Transverse colon (tissue), 4 donors: Measurements from ENCODE around the gene CUL2. TPM values are rescaled to one million over a fixed set of nuclear protein-coding genes. Genes with fewer than 3 reads are reported as not detected.
"Not testable (repeated sequence)": the region's sequence is repeated elsewhere in the genome, so short reads cannot be mapped to it uniquely, and the experiment has no call there.

Experiments
- DNase-seq: peaks from one replicate; pipeline ENCODE4 v3.0.0-alpha.2; 2019
- H3K27ac ChIP-seq, 4 donors: fragments of 200-600 bp; sonication (generic); 2 replicates each; pipeline ENCODE4 v1.5.1; 2016 to 2018; ENCODE audit warnings: inconsistent platforms in 4 of 4
- H3K27me3 ChIP-seq: fragments of 200-600 bp; sonication (generic); 2 replicates; pipeline ENCODE4 v1.5.1; 2017; ENCODE audit warnings: inconsistent platforms
- H3K36me3 ChIP-seq, 4 donors: fragments of 200-600 bp; sonication (generic); 2 replicates each; pipeline ENCODE4 v1.5.1; 2017 to 2019; ENCODE audit warnings: inconsistent platforms in 4 of 4
- H3K4me1 ChIP-seq, 4 donors: fragments of 200-600 bp; sonication (generic); 2 replicates each; pipeline ENCODE4 v1.5.1; 2017 to 2020; ENCODE audit warnings: inconsistent platforms in 4 of 4
- H3K4me3 ChIP-seq, 4 donors: fragments of 200-600 bp; sonication (generic); 1 replicate in 1 of 4; 2 replicates in 3 of 4; pipeline versions ENCODE4 v1.5.1 to v1.6.1; 2017 to 2019; ENCODE audit warnings: inconsistent platforms in 4 of 4
- H3K9me3 ChIP-seq, 2 donors: fragments of 200-600 bp; sonication (generic); 2 replicates each; pipeline ENCODE4 v1.5.1; 2017 to 2019; ENCODE audit warnings: inconsistent platforms in 2 of 2
- CTCF ChIP-seq, 5 experiments: fragments of 200-600 bp in 3 of 5; fragments of 450-650 bp in 2 of 5; sonication (generic) in 3 of 5; IDR thresholded peaks; 1 replicate in 2 of 5; 2 replicates in 3 of 5; pipeline ENCODE4 v1.5.1; 2016 to 2017; ENCODE audit warnings: antibody characterized with exemption in 5 of 5, inconsistent platforms in 3 of 5, mild to moderate bottlenecking in 2 of 5, moderate library complexity in 1 of 5
- EP300 ChIP-seq: sonication (generic); formaldehyde crosslinking; IDR thresholded peaks from one replicate; pipeline ENCODE4 v1.6.1; 2017; ENCODE audit warnings: antibody characterized with exemption, low read depth
- POLR2A ChIP-seq: fragments of 450-650 bp; IDR thresholded peaks from one replicate; pipeline ENCODE4 v1.6.1; 2016; ENCODE audit warnings: antibody characterized with exemption, mild to moderate bottlenecking, moderate library complexity
- POLR2AphosphoS5 ChIP-seq, 3 donors: sonication (generic); formaldehyde crosslinking; IDR thresholded peaks; one replicate each; pipeline ENCODE4 v1.6.1; 2016; ENCODE audit warnings: antibody characterized with exemption in 3 of 3
- WGBS, 2 donors: methylation state at CpG; one replicate each; pipeline ENCODE4 v1.1.5; 2018; ENCODE audit warnings: low coverage in 1 of 2; 5-methylcytosine and 5-hydroxymethylcytosine counted together
- in situ Hi-C, 4 donors: fragments of 200-750 bp; cut with MboI; loops; one replicate each; pipeline versions ENCODE4 v1.15.0 to v1.15.1; 2017; ENCODE audit warnings: low sequenced_read_pairs in 3 of 4, low pct_ligation_motif_present in 1 of 4, low pct_unique_long_range_greater_than_20kb in 1 of 4
- intact Hi-C: fragments of 100-400 bp; cut with DNase I; formaldehyde crosslinking; loops from one replicate; pipeline ENCODE4 v1.15.1; 2023; ENCODE audit warnings: low total_unique reads
- total RNA-seq, 4 donors: library from RNA; depleted of rRNA; stranded (reverse); fragments of >200 nt; gene quantifications; one replicate each; pipeline ENCODE4 v1.1.0, GENCODE V29; 2016

The CUL2 gene
- total RNA-seq, 4 donors from 2014 or later, result 6.0 to 15.4 (median 11.5) TPM

GRCh38 chr10:34985146-34985545, 105.0 kb downstream of the CUL2 start:
- H3K27me3 ChIP-seq, result no peaks in the 10 kb centered on the region
- TF ChIP-seq CTCF (IDR thresholded peaks at IDR 0.05) (no peak), POLR2AphosphoS5 (IDR thresholded peaks at IDR 0.05) (no peak), POLR2A (no peak), EP300 (no peak)
- no peak overlapping the region for H3K27ac ChIP-seq
- DNase-seq, result no peak
- no peaks in the 10 kb centered on the region for H3K4me1 ChIP-seq
- in situ Hi-C loops, result loop anchor here (25.0 kb wide), 3 partner anchors 227 to 323 kb away; no protein-coding TSS in a partner anchor
- no peak overlapping the region for H3K4me3 ChIP-seq
- no peaks in the 10 kb centered on the region for H3K36me3 ChIP-seq
- peaks cover 12 to 13% of the 10 kb centered on the region in 2 donors for H3K9me3 ChIP-seq
- intact Hi-C loops, result no loop called here
- 100% methylated on average over 2 of the region's 2 CpGs for WGBS, 2 donors

- 81 to 90% methylated on average over 2 of the region's 2 CpGs for WGBS, 2 donors
- Histone ChIP-seq H3K4me3 (no peak overlapping the region), H3K27me3 (no peaks in the 10 kb centered on the region), H3K36me3 (no peaks in the 10 kb centered on the region), H3K27ac (no peak overlapping the region), H3K9me3 (peaks cover 12 to 13% of the 10 kb centered on the region in 2 donors), H3K4me1 (no peaks in the 10 kb centered on the region)
- DNase-seq, result no peak
- intact Hi-C loops, result no loop called here
- in situ Hi-C loops, result loop anchor here (25.0 kb wide), 3 partner anchors 230 to 320 kb away; no protein-coding TSS in a partner anchor
- TF ChIP-seq POLR2A (no peak), CTCF (IDR thresholded peaks at IDR 0.05) (no peak), EP300 (no peak), POLR2AphosphoS5 (IDR thresholded peaks at IDR 0.05) (no peak)
Observed at GRCh38 chr10:34981844-34982243, 108.3 kb downstream of the CUL2 start.

GRCh38 chr10:34979938-34980337, 110.2 kb downstream of the CUL2 start:
- in situ Hi-C loops (loop anchor here (25.0 kb wide), 3 partner anchors 232 to 318 kb away; no protein-coding TSS in a partner anchor), intact Hi-C loops (no loop called here)
- H3K4me1 ChIP-seq, result no peaks in the 10 kb centered on the region
- H3K27ac ChIP-seq, result no peak overlapping the region
- no peaks in the 10 kb centered on the region for H3K27me3 ChIP-seq
- DNase-seq, result no peak
- no peak overlapping the region for H3K4me3 ChIP-seq
- TF ChIP-seq POLR2A, result no peak
- TF ChIP-seq EP300, result no peak
- no peak for TF ChIP-seq CTCF (IDR thresholded peaks at IDR 0.05)
- TF ChIP-seq POLR2AphosphoS5 (IDR thresholded peaks at IDR 0.05), result no peak
- WGBS, 2 donors, result 69% methylated on average over 2 of the region's 2 CpGs; no CpG with 5 or more reads in 1 of the 2 donors
- no peaks in the 10 kb centered on the region for H3K36me3 ChIP-seq
- H3K9me3 ChIP-seq, result peaks cover 5 to 12% of the 10 kb centered on the region in 2 donors

GRCh38 chr10:34978080-34978479, 112.1 kb downstream of the CUL2 start:
- Histone ChIP-seq H3K27me3 (no peaks in the 10 kb centered on the region), H3K9me3 (peaks cover 0 to 6% of the 10 kb centered on the region in 2 donors), H3K4me3 (no peak overlapping the region), H3K36me3 (no peaks in the 10 kb centered on the region), H3K4me1 (no peaks in the 10 kb centered on the region), H3K27ac (no peak overlapping the region)
- intact Hi-C loops (no loop called here), in situ Hi-C loops (loop anchor here (25.0 kb wide), 3 partner anchors 234 to 316 kb away; no protein-coding TSS in a partner anchor)
- DNase-seq, result no peak
- TF ChIP-seq POLR2A (no peak), EP300 (no peak), CTCF (IDR thresholded peaks at IDR 0.05) (no peak), POLR2AphosphoS5 (IDR thresholded peaks at IDR 0.05) (no peak)
- WGBS, 2 donors, result 83 to 86% methylated on average over 7 of the region's 7 CpGs

- in situ Hi-C loops, result loop anchor here (25.0 kb wide), 3 partner anchors 236 to 314 kb away; no protein-coding TSS in a partner anchor
- H3K9me3 ChIP-seq, H3K4me3 ChIP-seq, H3K36me3 ChIP-seq, intact Hi-C loops, H3K4me1 ChIP-seq, H3K27ac ChIP-seq, DNase-seq, H3K27me3 ChIP-seq: not testable (repeated sequence)
- WGBS, 2 donors, result 92 to 94% methylated on average over 2 to 17 of the region's 29 CpGs
Observed at GRCh38 chr10:34976380-34976910, 113.7 kb downstream of the CUL2 start.

- DNase-seq, H3K36me3 ChIP-seq, H3K27me3 ChIP-seq, H3K4me3 ChIP-seq, H3K9me3 ChIP-seq, H3K27ac ChIP-seq, H3K4me1 ChIP-seq, intact Hi-C loops: not testable (repeated sequence)
- WGBS, 2 donors, result 83 to 90% methylated on average over 2 to 8 of the region's 8 CpGs
- in situ Hi-C loops, result loop anchor here (25.0 kb wide), 4 partner anchors 238 to 312 kb away; no protein-coding TSS in a partner anchor
Observed at GRCh38 chr10:34974364-34975065, 115.6 kb downstream of the CUL2 start.
